ENCODE measurements around the gene IFNA4. TPM values are rescaled to one million over a fixed set of nuclear protein-coding genes. Genes with fewer than 3 reads are reported as not detected.
"Not testable (repeated sequence)": the region's sequence is repeated elsewhere in the genome, so short reads cannot be mapped to it uniquely, and the experiment has no call there.

The IFNA4 gene
- total RNA-seq, 2 donors from 2014 or later = not detected

- H3K36me3 Mint-ChIP-seq (ENCODE audit: low read depth) = no peaks in the 10 kb centered on the region
- Histone ChIP-seq H3K4me1 (ENCODE audit: control insufficient read depth, insufficient read depth, low read length) (no peaks in the 10 kb centered on the region), H3K9ac (ENCODE audit: extremely low read depth, low read length, poor library complexity, severe bottlenecking) (no peak overlapping the region), H3K9me3 (ENCODE audit: control insufficient read depth, low read length) (no peaks in the 10 kb centered on the region), H3K27ac (ENCODE audit: low read depth, low read length) (no peak overlapping the region), H3K27me3 (ENCODE audit: control insufficient read depth, insufficient read depth, low read length, poor library complexity, severe bottlenecking) (no peaks in the 10 kb centered on the region), H3K4me3 (ENCODE audit: low read length) (no peak overlapping the region), H3K36me3 (ENCODE audit: control insufficient read depth, insufficient read depth, low read length) (no peaks in the 10 kb centered on the region)
- H3K27me3 Mint-ChIP-seq (ENCODE audit: insufficient read depth) = peaks cover 19% of the 10 kb centered on the region
- TF ChIP-seq CTCF (conservative IDR thresholded peaks at IDR 0.05) = no peak
- H3K27ac Mint-ChIP-seq = no peak overlapping the region
- H3K4me3 Mint-ChIP-seq = no peak overlapping the region
- peaks cover 2% of the 10 kb centered on the region for H3K9me3 Mint-ChIP-seq
- no peak for DNase-seq
- no peaks in the 10 kb centered on the region for H3K4me1 Mint-ChIP-seq
These were observed 17.8 kb upstream of the IFNA4 start for GRCh38 chr9:21205204-21205603.

- not testable (repeated sequence) for H3K9ac ChIP-seq (ENCODE audit: extremely low read depth, low read length, poor library complexity, severe bottlenecking); H3K4me3 Mint-ChIP-seq; DNase-seq; H3K4me1 Mint-ChIP-seq; H3K36me3 Mint-ChIP-seq (ENCODE audit: low read depth); H3K27me3 ChIP-seq (ENCODE audit: control insufficient read depth, insufficient read depth, low read length, poor library complexity, severe bottlenecking); H3K9me3 ChIP-seq (ENCODE audit: control insufficient read depth, low read length); H3K9me3 Mint-ChIP-seq; H3K4me3 ChIP-seq (ENCODE audit: low read length); H3K36me3 ChIP-seq (ENCODE audit: control insufficient read depth, insufficient read depth, low read length); H3K4me1 ChIP-seq (ENCODE audit: control insufficient read depth, insufficient read depth, low read length); H3K27ac Mint-ChIP-seq; H3K27ac ChIP-seq (ENCODE audit: low read depth, low read length)
- H3K27me3 Mint-ChIP-seq (ENCODE audit: insufficient read depth) = peaks cover 24% of the 10 kb centered on the region
- 69% methylated on average over 2 to 4 of the region's 4 CpGs for WGBS, 2 experiments (ENCODE audit: insufficient coverage in 1 of 2, insufficient read length in 1 of 2)
These were observed 14.7 kb upstream of the IFNA4 start, which contains the start of gene IFNA7 for GRCh38 chr9:21202105-21202504. Gene IFNA7, minus strand, starts transcription at chr9:21202205. Its CDS starts 40 bp downstream, at chr9:21202165.

- H3K36me3 Mint-ChIP-seq (ENCODE audit: low read depth); H3K4me1 Mint-ChIP-seq; H3K4me3 ChIP-seq (ENCODE audit: low read length); DNase-seq; H3K4me3 Mint-ChIP-seq; H3K36me3 ChIP-seq (ENCODE audit: control insufficient read depth, insufficient read depth, low read length); H3K27ac Mint-ChIP-seq; H3K9me3 ChIP-seq (ENCODE audit: control insufficient read depth, low read length); H3K9me3 Mint-ChIP-seq; H3K27ac ChIP-seq (ENCODE audit: low read depth, low read length); H3K9ac ChIP-seq (ENCODE audit: extremely low read depth, low read length, poor library complexity, severe bottlenecking); H3K4me1 ChIP-seq (ENCODE audit: control insufficient read depth, insufficient read depth, low read length); H3K27me3 ChIP-seq (ENCODE audit: control insufficient read depth, insufficient read depth, low read length, poor library complexity, severe bottlenecking): not testable (repeated sequence)
- TF ChIP-seq CTCF (conservative IDR thresholded peaks at IDR 0.05) = peak; percentile 81
- WGBS, 2 experiments (ENCODE audit: insufficient coverage in 1 of 2, insufficient read length in 1 of 2) = 51 to 67% methylated on average over 1 to 6 of the region's 6 CpGs
- H3K27me3 Mint-ChIP-seq (ENCODE audit: insufficient read depth) = peaks cover 25% of the 10 kb centered on the region
These were observed 7.7 kb upstream of the IFNA4 start for GRCh38 chr9:21194867-21195776.
